GM12878 (cell line): ENCODE results near the gene ZCCHC24. TPM values are rescaled to one million over a fixed set of nuclear protein-coding genes. Genes with fewer than 3 reads are reported as not detected.
A peak's percentile ranks its signal among the peaks of the same experiment; 100 is the strongest.

ENCODE experiments used
- ATAC-seq: fragments of 200-7000 bp; cut with Tn5 transposase; 3 replicates; pipeline ENCODE4 v1.9.1; 2020; ENCODE audit warnings: mild to moderate bottlenecking, moderate library complexity
- BruUV-seq: library from RNA; stranded (reverse); fragments of 400-500 nt; replicated peaks from 2 replicates; lab custom pipeline; 2021; lab: Mats Ljungman, UMichigan
- CTCF ChIA-PET: fragments of 300-600 bp; sonication (Branson Sonifier 250); formaldehyde crosslinking; extraction: SDS; loops from one replicate; lab custom pipeline; 2021; ENCODE audit warnings: inconsistent platforms; lab: Yijun Ruan, JAX
- POLR2A ChIA-PET: fragments of 350-600 bp; formaldehyde crosslinking; extraction: SDS; loops from one replicate; lab custom pipeline; 2021; ENCODE audit warnings: inconsistent platforms; lab: Charles Lee
- RAD21 ChIA-PET: fragments of 300-600 bp; sonication (Branson Sonifier 250); formaldehyde crosslinking; loops from one replicate; lab custom pipeline; 2023; ENCODE audit warnings: antibody characterized with exemption; ENCODE audit not compliant: unreplicated experiment; lab: Charles Lee
- SMC1A ChIA-PET: fragments of 300-600 bp; sonication (Branson Sonifier 250); formaldehyde crosslinking; loops from one replicate; lab custom pipeline; 2023; ENCODE audit not compliant: unreplicated experiment, uncharacterized antibody; lab: Charles Lee
- DNase-seq: peaks from one replicate; pipeline ENCODE4 v3.0.0-alpha.2; 2011; ENCODE audit warnings: low read depth, low spot score
- FAIRE-seq: peaks from 3 replicates; lab custom pipeline; 2011; peaks lifted over from hg19 to GRCh38; lab: Jason Lieb, UNC
- H2AFZ ChIP-seq: 2 replicates; pipeline ENCODE4 v1.6.0; 2011; ENCODE audit warnings: low read depth, low read length, control low read depth; ENCODE audit not compliant: control insufficient read depth
- H3K27ac ChIP-seq: 2 replicates; pipeline ENCODE4 v1.5.1; 2011; ENCODE audit warnings: control low read depth; ENCODE audit not compliant: control insufficient read depth, insufficient read depth
- H3K27me3 ChIP-seq, 2 experiments: replicated peaks in 1 of 2; 2 replicates each; pipeline versions ENCODE4 v1.6.0 to v1.6.1; 2011; ENCODE audit warnings: low read length in 1 of 2; ENCODE audit not compliant: control insufficient read depth in 2 of 2, insufficient read depth in 2 of 2
- H3K36me3 ChIP-seq, 2 experiments: 2 replicates each; pipeline ENCODE4 v1.5.1; 2011; ENCODE audit warnings: low read length in 1 of 2; ENCODE audit not compliant: control insufficient read depth in 2 of 2, insufficient read depth in 2 of 2
- H3K4me1 ChIP-seq: 2 replicates; pipeline ENCODE4 v1.6.1; 2011; ENCODE audit warnings: mild to moderate bottlenecking, low read length, moderate library complexity, mixed read lengths; ENCODE audit not compliant: control insufficient read depth, insufficient read depth
- H3K4me2 ChIP-seq: 2 replicates; pipeline ENCODE4 v1.6.0; 2011; ENCODE audit warnings: control low read depth; ENCODE audit not compliant: control insufficient read depth, insufficient read depth
- H3K4me3 ChIP-seq: fragments of 200-600 bp; sonication (generic); 2 replicates; pipeline ENCODE4 v1.5.1; 2016
- H3K79me2 ChIP-seq: 2 replicates; pipeline ENCODE4 v1.6.0; 2011; ENCODE audit warnings: low read length; ENCODE audit not compliant: control insufficient read depth, insufficient read depth
- H3K9ac ChIP-seq: 2 replicates; pipeline ENCODE4 v1.8.0; 2011; ENCODE audit warnings: low read length, control low read depth, mixed read lengths; ENCODE audit not compliant: control insufficient read depth, insufficient read depth
- H3K9me3 ChIP-seq: replicated peaks from 3 replicates; pipeline ENCODE4 v1.5.1; 2011; ENCODE audit warnings: mild to moderate bottlenecking, low read length; ENCODE audit not compliant: control insufficient read depth, insufficient read depth
- H4K20me1 ChIP-seq: 2 replicates; pipeline ENCODE4 v1.6.0; 2011; ENCODE audit not compliant: control insufficient read depth, insufficient read depth
- ATF7 ChIP-seq: fragments of 450-650 bp; IDR thresholded peaks from 2 replicates; pipeline ENCODE4 v1.6.1; 2016; ENCODE audit warnings: low read depth, mild to moderate bottlenecking
- CREM ChIP-seq: IDR thresholded peaks from 2 replicates; pipeline ENCODE4 v1.6.1; 2014; ENCODE audit warnings: antibody characterized with exemption, low read depth
- HDGF ChIP-seq: fragments of 450-650 bp; IDR thresholded peaks from 2 replicates; pipeline ENCODE4 v1.6.1; 2016; ENCODE audit warnings: antibody characterized with exemption
- NBN ChIP-seq: fragments of 450-650 bp; IDR thresholded peaks from 2 replicates; pipeline ENCODE4 v1.6.1; 2016
- RB1 ChIP-seq: fragments of 450-650 bp; formaldehyde crosslinking; IDR thresholded peaks from 2 replicates; pipeline ENCODE4 v1.6.1; 2017; ENCODE audit warnings: mild to moderate bottlenecking, borderline replicate concordance
- YBX1 ChIP-seq: fragments of 450-650 bp; IDR thresholded peaks from 2 replicates; pipeline ENCODE4 v1.6.1; 2016; ENCODE audit warnings: antibody characterized with exemption
- ZBED1 ChIP-seq: IDR thresholded peaks from 2 replicates; pipeline ENCODE4 v1.6.1; 2016; ENCODE audit warnings: borderline replicate concordance
- whole genome bisulfite sequencing: methylation state at CpG from one replicate; pipeline ENCODE4 v1.1.6; 2016; ENCODE audit warnings: low lambda C conversion rate; ENCODE audit not compliant: insufficient replicate concordance, insufficient coverage; ENCODE audit errors: missing lambda C conversion rate; 5-methylcytosine and 5-hydroxymethylcytosine counted together
- in situ Hi-C: fragments of 300-500 bp; cut with MboI; formaldehyde crosslinking; loops from 9 replicates; pipeline ENCODE4 v1.14.3; 2018; ENCODE audit warnings: mixed read lengths
- intact Hi-C: fragments of 100-400 bp; cut with micrococcal nuclease; formaldehyde crosslinking; loops from one replicate; pipeline ENCODE4 v1.14.2; 2022; ENCODE audit not compliant: unreplicated experiment
- polyA plus RNA-seq, 11 experiments: library from polyadenylated mRNA; depleted of rRNA in 4 of 11; unstranded in 6 of 11; stranded (reverse) in 5 of 11; fragments of >200 nt; fragmentation: Nextera tagmentation in 4 of 11; fragmentation: Illumina TruSeq in 1 of 11; extraction: Ambion mirVana in 4 of 11; extraction: Trizol in 1 of 11; gene quantifications; 1 replicate in 1 of 11; 2 replicates in 10 of 11; pipeline versions ENCODE4 v1.2.1 to v1.2.3, GENCODE V29; 2011 to 2016; ENCODE audit warnings: inconsistent platforms in 2 of 11, missing spikeins in 2 of 11, low read depth in 1 of 11
- total RNA-seq, 4 experiments: library from RNA; depleted of rRNA in 3 of 4; stranded (reverse); fragments of >200 nt in 3 of 4; fragmentation: Illumina TruSeq in 1 of 4; extraction: Trizol in 1 of 4; gene quantifications; 2 replicates each; pipeline versions ENCODE4 v1.2.1 to v1.2.3, GENCODE V29; 2013 to 2021
- TF ChIP-seq, protein P1 (sequence below): fragments of 450-650 bp; IDR thresholded peaks from 2 replicates; pipeline ENCODE4 v1.6.1; 2016; ENCODE audit warnings: mild to moderate bottlenecking
- TF ChIP-seq, protein P2 (sequence below), 3 experiments: IDR thresholded peaks in 2 of 3; conservative IDR thresholded peaks in 1 of 3; 2 replicates each; pipeline ENCODE4 v1.5.1; 2011; ENCODE audit warnings: low read depth in 3 of 3, low read length in 3 of 3, mild to moderate bottlenecking in 3 of 3, control low read depth in 2 of 3, moderate library complexity in 2 of 3, inconsistent platforms in 1 of 3, mixed read lengths in 1 of 3; ENCODE audit not compliant: control insufficient read depth in 2 of 3, insufficient read depth in 1 of 3; ENCODE audit errors: extremely low read depth in 1 of 3

ZCCHC24 gene
- total and polyA plus RNA-seq, 10 of the 15 experiments (the other 5 are each of a cell fraction or from before 2014, with no cell fraction given), result 0.02 to 0.62 (median 0.04) TPM; not detected in 4

DNA sequence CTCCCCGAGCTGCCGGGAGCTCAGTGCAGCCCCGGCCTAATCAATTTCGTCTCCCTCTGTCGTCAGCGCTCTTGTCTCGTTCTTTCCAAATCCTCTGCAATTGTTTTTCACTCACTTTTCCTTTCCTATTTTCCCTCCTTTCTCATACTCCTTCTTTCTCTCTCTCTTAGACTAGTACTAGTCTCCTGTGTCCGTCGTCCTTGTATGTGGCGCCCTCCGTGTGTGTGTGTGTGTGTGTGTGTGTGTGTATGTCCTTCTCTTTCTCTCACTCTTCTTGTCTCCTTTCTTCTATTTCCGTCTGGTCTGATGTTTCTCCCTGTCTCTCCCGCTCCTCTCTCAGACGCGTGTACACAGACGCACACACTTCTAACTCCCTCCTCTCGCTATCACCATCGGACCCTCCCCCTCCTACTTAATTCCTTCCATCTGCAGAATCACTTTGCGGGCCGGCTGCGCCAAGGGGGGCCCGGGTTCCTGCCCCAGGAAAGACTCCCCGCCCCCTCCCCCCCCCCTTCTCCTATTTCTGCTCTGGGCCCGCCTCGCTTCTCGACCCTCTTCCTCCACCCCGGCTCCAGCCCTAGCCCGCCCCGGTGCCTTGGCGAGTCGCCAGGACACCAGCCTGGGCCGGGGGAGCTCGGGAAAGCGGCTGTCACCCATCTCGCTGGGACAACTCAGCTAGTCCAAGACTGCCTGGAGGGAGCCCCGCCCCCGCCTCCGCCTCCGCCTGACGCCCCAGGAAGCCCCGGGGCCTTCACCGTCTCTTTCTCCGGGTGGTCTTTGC lies 743 bp upstream of the ZCCHC24 start:
- H3K36me3 ChIP-seq, result no peaks in the 10 kb centered on the region
- WGBS, result 30% methylated on average over 36 of the region's 43 CpGs
- H3K4me1 ChIP-seq, result peaks cover 18% of the 10 kb centered on the region
- BruUV-seq, result no TSS peak
- H3K79me2 ChIP-seq, result no peaks in the 10 kb centered on the region
- DNase-seq (no peak), FAIRE-seq (no peak), ATAC-seq (peak; percentile 13)
- H3K27ac ChIP-seq, result no peak overlapping the region
- H3K27me3 ChIP-seq, result peaks cover 0 to 3% of the 10 kb centered on the region in 2 experiments; a peak in 1 of 4 replicates
- no peak overlapping the region for H3K4me3 ChIP-seq
- H2AFZ ChIP-seq, result peak overlapping the region; percentile 76
- ChIA-PET RAD21 (interaction anchor here (0.6 kb wide), 1 partner anchor 56 kb away, joined by 3 read pairs; no protein-coding TSS in a partner anchor), SMC1A (interaction anchor here (0.9 kb wide), 1 partner anchor 112 kb away, joined by 3 read pairs; no protein-coding TSS in a partner anchor), CTCF (interaction anchor here (1.0 to 1.6 kb wide), 3 partner anchors 22 to 124 kb away, joined by 3 to 5 read pairs (median 5); no protein-coding TSS in a partner anchor)
- no peak overlapping the region for H3K9ac ChIP-seq
- no peaks in the 10 kb centered on the region for H3K9me3 ChIP-seq
- in situ Hi-C loops, result no loop called here
- 0 out of 2 replicates have a peak, but pooled peaks have one; percentile 38 for TF ChIP-seq YBX1
- TF ChIP-seq ATF7, result peak; percentile 45; the same call in 1 of the 2 replicates
- peak; percentile 82 for TF ChIP-seq NBN
- no peak for TF ChIP-seq ZBED1
- TF ChIP-seq RB1, result 0 out of 2 replicates have a peak, but pooled peaks have one; percentile 21
- TF ChIP-seq HDGF, result peak; percentile 65; the same call in 1 of the 2 replicates
- TF ChIP-seq, protein P1, sequence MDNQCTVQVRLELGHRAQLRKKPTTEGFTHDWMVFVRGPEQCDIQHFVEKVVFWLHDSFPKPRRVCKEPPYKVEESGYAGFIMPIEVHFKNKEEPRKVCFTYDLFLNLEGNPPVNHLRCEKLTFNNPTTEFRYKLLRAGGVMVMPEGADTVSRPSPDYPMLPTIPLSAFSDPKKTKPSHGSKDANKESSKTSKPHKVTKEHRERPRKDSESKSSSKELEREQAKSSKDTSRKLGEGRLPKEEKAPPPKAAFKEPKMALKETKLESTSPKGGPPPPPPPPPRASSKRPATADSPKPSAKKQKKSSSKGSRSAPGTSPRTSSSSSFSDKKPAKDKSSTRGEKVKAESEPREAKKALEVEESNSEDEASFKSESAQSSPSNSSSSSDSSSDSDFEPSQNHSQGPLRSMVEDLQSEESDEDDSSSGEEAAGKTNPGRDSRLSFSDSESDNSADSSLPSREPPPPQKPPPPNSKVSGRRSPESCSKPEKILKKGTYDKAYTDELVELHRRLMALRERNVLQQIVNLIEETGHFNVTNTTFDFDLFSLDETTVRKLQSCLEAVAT, result 0 out of 2 replicates have a peak, but pooled peaks have one; percentile 31
- peak; percentile 29; the same call in 1 of the 2 replicates for TF ChIP-seq CREM
- TF ChIP-seq, protein P2, sequence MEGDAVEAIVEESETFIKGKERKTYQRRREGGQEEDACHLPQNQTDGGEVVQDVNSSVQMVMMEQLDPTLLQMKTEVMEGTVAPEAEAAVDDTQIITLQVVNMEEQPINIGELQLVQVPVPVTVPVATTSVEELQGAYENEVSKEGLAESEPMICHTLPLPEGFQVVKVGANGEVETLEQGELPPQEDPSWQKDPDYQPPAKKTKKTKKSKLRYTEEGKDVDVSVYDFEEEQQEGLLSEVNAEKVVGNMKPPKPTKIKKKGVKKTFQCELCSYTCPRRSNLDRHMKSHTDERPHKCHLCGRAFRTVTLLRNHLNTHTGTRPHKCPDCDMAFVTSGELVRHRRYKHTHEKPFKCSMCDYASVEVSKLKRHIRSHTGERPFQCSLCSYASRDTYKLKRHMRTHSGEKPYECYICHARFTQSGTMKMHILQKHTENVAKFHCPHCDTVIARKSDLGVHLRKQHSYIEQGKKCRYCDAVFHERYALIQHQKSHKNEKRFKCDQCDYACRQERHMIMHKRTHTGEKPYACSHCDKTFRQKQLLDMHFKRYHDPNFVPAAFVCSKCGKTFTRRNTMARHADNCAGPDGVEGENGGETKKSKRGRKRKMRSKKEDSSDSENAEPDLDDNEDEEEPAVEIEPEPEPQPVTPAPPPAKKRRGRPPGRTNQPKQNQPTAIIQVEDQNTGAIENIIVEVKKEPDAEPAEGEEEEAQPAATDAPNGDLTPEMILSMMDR (IDR thresholded peaks at IDR 0.05 in 2 of 3, conservative IDR thresholded peaks at IDR 0.05 in 1 of 3; ENCODE audit: control insufficient read depth in 2 of 3, extremely low read depth in 1 of 3, insufficient read depth in 1 of 3, low read depth in 3 of 3, low read length in 3 of 3), result no peak
- TF ChIP-seq, all 136 proteins: peak for 7
- Histone ChIP-seq H3K4me2 (peak overlapping the region; percentile 31; the same call in 1 of the 2 replicates), H4K20me1 (no peaks in the 10 kb centered on the region)
- intact Hi-C loops, result no loop called here
- POLR2A ChIA-PET, result no interaction called here
